ENCODE results near the gene DNAJA3. TPM values are rescaled to one million over a fixed set of nuclear protein-coding genes. Genes with fewer than 3 reads are reported as not detected.

Gene DNAJA3
- total and polyA plus RNA-seq, 4 experiments from 2014 or later = 52.4 to 71.1 (median 61.5) TPM

- ChIA-PET CTCF (ENCODE audit: partially characterized antibody) (interaction anchor here (0.6 to 21.5 kb wide), 14 partner anchors 8 to 110 kb away, joined by 3 to 343 read pairs (median 6); no protein-coding TSS in a partner anchor), POLR2A (ENCODE audit: partially characterized antibody) (interaction anchor here (0.7 to 6.3 kb wide), 22 partner anchors 8 to 290 kb away, joined by 3 to 247 read pairs (median 6); partner anchors contain the start of genes CDIP1, CORO7 and ZNF500)
- Mint-ChIP-seq H3K27ac (peak within 1 kb of the TSS; percentile 90 to 96 (median 95)), H3K36me3 (peaks cover 5 to 25% of the 10 kb centered on the region in 2 donors), H3K4me1 (peaks cover 26 to 55% (median 38%) of the 10 kb centered on the region in 4 donors), H3K9me3 (peaks cover 0 to 2% (median 0%) of the 10 kb centered on the region in 8 donors), H3K4me3 (peak within 1 kb of the TSS; percentile 92 to 95 (median 94)), H3K27me3 (no peaks in the 10 kb centered on the region)
- intact Hi-C loops (cut with micrococcal nuclease) = loop anchor here (1.0 to 10.0 kb wide), 7 partner anchors 12 to 139 kb away; partner anchors contain the start of genes CDIP1, CORO7, DNAJA3 and UBALD1
- peak within 1 kb of the TSS; percentile 86 to 91 for H3K4me3 ChIP-seq (ENCODE audit: low read length in 2 of 2)
- no peaks in the 10 kb centered on the region for H3K27me3 ChIP-seq (ENCODE audit: insufficient read depth, low read length)
- H3K36me3 ChIP-seq (ENCODE audit: insufficient read depth, low read length) = peaks cover 5% of the 10 kb centered on the region
- peaks cover 60% of the 10 kb centered on the region for H3K4me1 ChIP-seq (ENCODE audit: insufficient read depth, low read length)
- H3K27ac ChIP-seq (ENCODE audit: low read depth, low read length) = peak within 1 kb of the TSS; percentile 76
- peak; percentile 90 to 95 (median 92) for DNase-seq
- no peaks in the 10 kb centered on the region for H3K9me3 ChIP-seq (ENCODE audit: control insufficient read depth in 1 of 2, low read length in 2 of 2)
Measured at GRCh38 chr16:4475880-4476788, 50.5 kb downstream of the DNAJA3 start, which contains the start of gene HMOX2. Gene HMOX2, plus strand, starts transcription at chr16:4476398. Its CDS starts 29,127 bp downstream, at chr16:4505525.

GRCh38 chr16:4477966-4478365 lies 52.3 kb downstream of the DNAJA3 start:
- Mint-ChIP-seq H3K36me3 (peaks cover 14 to 34% of the 10 kb centered on the region in 2 donors), H3K27ac (peak overlapping the region; percentile 78 to 96 (median 94)), H3K27me3 (no peaks in the 10 kb centered on the region), H3K4me3 (peak overlapping the region; percentile 86 to 95 (median 94)), H3K4me1 (peaks cover 39 to 67% (median 51%) of the 10 kb centered on the region in 4 donors), H3K9me3 (peaks cover 0 to 2% (median 0%) of the 10 kb centered on the region in 8 donors)
- intact Hi-C loops (cut with micrococcal nuclease) = loop anchor here (2.0 to 10.0 kb wide), 3 partner anchors 53 to 137 kb away; partner anchors contain the start of genes DNAJA3 and UBALD1
- peak in 2 of 5 donors; percentile 26 to 51 for DNase-seq
- CTCF ChIA-PET (ENCODE audit: partially characterized antibody) = interaction anchor here (1.0 to 21.5 kb wide), 13 partner anchors 9 to 146 kb away, joined by 3 to 343 read pairs (median 5); partner anchors contain the start of gene MGRN1
- POLR2A ChIA-PET (ENCODE audit: partially characterized antibody) = interaction anchor here (0.7 to 6.3 kb wide), 9 partner anchors 11 to 107 kb away, joined by 3 to 247 read pairs (median 17); partner anchors contain the start of genes CDIP1 and CORO7
- Histone ChIP-seq H3K27ac (ENCODE audit: low read depth, low read length) (peak overlapping the region; percentile 76), H3K27me3 (ENCODE audit: insufficient read depth, low read length) (no peaks in the 10 kb centered on the region), H3K4me1 (ENCODE audit: insufficient read depth, low read length) (peaks cover 74% of the 10 kb centered on the region), H3K9me3 (ENCODE audit: control insufficient read depth in 1 of 2, low read length in 2 of 2) (no peaks in the 10 kb centered on the region), H3K4me3 (ENCODE audit: low read length in 2 of 2) (peak overlapping the region in 1 of 2 donors; percentile 0), H3K36me3 (ENCODE audit: insufficient read depth, low read length) (peaks cover 5% of the 10 kb centered on the region)

- H3K27me3 Mint-ChIP-seq = no peaks in the 10 kb centered on the region
- ChIA-PET POLR2A (ENCODE audit: partially characterized antibody) (interaction anchor here (1.9 to 2.4 kb wide), 2 partner anchors 10 to 24 kb away, joined by 4 to 14 read pairs; no protein-coding TSS in a partner anchor), CTCF (ENCODE audit: partially characterized antibody) (interaction anchor here (0.6 to 21.5 kb wide), 6 partner anchors 20 to 495 kb away, joined by 3 to 343 read pairs (median 4); no protein-coding TSS in a partner anchor)
- H3K36me3 Mint-ChIP-seq = peaks cover 31 to 48% of the 10 kb centered on the region in 2 donors
- intact Hi-C loops (cut with micrococcal nuclease) = no loop called here
- H3K4me3 Mint-ChIP-seq = peak overlapping the region in 7 of 8 donors; percentile 18 to 80 (median 58)
- peaks cover 39 to 60% (median 51%) of the 10 kb centered on the region in 4 donors for H3K4me1 Mint-ChIP-seq
- Histone ChIP-seq H3K4me1 (ENCODE audit: insufficient read depth, low read length) (peaks cover 68% of the 10 kb centered on the region), H3K27ac (ENCODE audit: low read depth, low read length) (peak overlapping the region; percentile 22), H3K36me3 (ENCODE audit: insufficient read depth, low read length) (peaks cover 20% of the 10 kb centered on the region), H3K9me3 (ENCODE audit: control insufficient read depth in 1 of 2, low read length in 2 of 2) (no peaks in the 10 kb centered on the region), H3K27me3 (ENCODE audit: insufficient read depth, low read length) (no peaks in the 10 kb centered on the region), H3K4me3 (ENCODE audit: low read length in 2 of 2) (no peak overlapping the region)
- no peaks in the 10 kb centered on the region for H3K9me3 Mint-ChIP-seq
- DNase-seq = peak in 1 of 5 donors; percentile 18
- H3K27ac Mint-ChIP-seq = peak overlapping the region; percentile 32 to 87 (median 86)
Measured at GRCh38 chr16:4481526-4481925, 55.9 kb downstream of the DNAJA3 start.

- no peaks in the 10 kb centered on the region for H3K27me3 Mint-ChIP-seq
- peak overlapping the region; percentile 49 to 87 (median 86) for H3K27ac Mint-ChIP-seq
- Histone ChIP-seq H3K9me3 (ENCODE audit: control insufficient read depth in 1 of 2, low read length in 2 of 2) (no peaks in the 10 kb centered on the region), H3K36me3 (ENCODE audit: insufficient read depth, low read length) (peaks cover 20% of the 10 kb centered on the region), H3K27ac (ENCODE audit: low read depth, low read length) (peak overlapping the region; percentile 22), H3K4me1 (ENCODE audit: insufficient read depth, low read length) (peaks cover 72% of the 10 kb centered on the region), H3K27me3 (ENCODE audit: insufficient read depth, low read length) (no peaks in the 10 kb centered on the region), H3K4me3 (ENCODE audit: low read length in 2 of 2) (no peak overlapping the region)
- ChIA-PET POLR2A (ENCODE audit: partially characterized antibody) (interaction anchor here (1.9 to 2.4 kb wide), 2 partner anchors 10 to 23 kb away, joined by 4 to 14 read pairs; no protein-coding TSS in a partner anchor), CTCF (ENCODE audit: partially characterized antibody) (interaction anchor here (1.0 to 21.5 kb wide), 2 partner anchors 22 to 68 kb away, joined by 4 to 343 read pairs; no protein-coding TSS in a partner anchor)
- no peaks in the 10 kb centered on the region for H3K9me3 Mint-ChIP-seq
- H3K36me3 Mint-ChIP-seq = peaks cover 32 to 47% of the 10 kb centered on the region in 2 donors
- peaks cover 39 to 62% (median 54%) of the 10 kb centered on the region in 4 donors for H3K4me1 Mint-ChIP-seq
- intact Hi-C loops (cut with micrococcal nuclease) = no loop called here
- H3K4me3 Mint-ChIP-seq = peak overlapping the region in 5 of 8 donors; percentile 23 to 80 (median 70)
- DNase-seq = no peak
Measured at GRCh38 chr16:4481963-4482362, 56.3 kb downstream of the DNAJA3 start.

- H3K27me3 Mint-ChIP-seq = no peaks in the 10 kb centered on the region
- no peak for DNase-seq
- Histone ChIP-seq H3K27me3 (ENCODE audit: insufficient read depth, low read length) (no peaks in the 10 kb centered on the region), H3K4me3 (ENCODE audit: low read length in 2 of 2) (no peak overlapping the region), H3K36me3 (ENCODE audit: insufficient read depth, low read length) (peaks cover 15% of the 10 kb centered on the region), H3K27ac (ENCODE audit: low read depth, low read length) (peak overlapping the region; percentile 32), H3K9me3 (ENCODE audit: control insufficient read depth in 1 of 2, low read length in 2 of 2) (no peaks in the 10 kb centered on the region), H3K4me1 (ENCODE audit: insufficient read depth, low read length) (peaks cover 83% of the 10 kb centered on the region)
- ChIA-PET POLR2A (ENCODE audit: partially characterized antibody) (interaction anchor here (0.9 to 8.2 kb wide), 5 partner anchors 9 to 72 kb away, joined by 3 to 150 read pairs (median 49); partner anchors contain the start of genes HMOX2 and NMRAL1), CTCF (ENCODE audit: partially characterized antibody) (interaction anchor here (0.9 to 21.5 kb wide), 7 partner anchors 9 to 100 kb away, joined by 3 to 343 read pairs (median 3); partner anchors contain the start of genes CORO7, HMOX2 and NMRAL1)
- peaks cover 50 to 56% of the 10 kb centered on the region in 2 donors for H3K36me3 Mint-ChIP-seq
- peak overlapping the region; percentile 81 to 97 (median 94) for H3K27ac Mint-ChIP-seq
- no peaks in the 10 kb centered on the region for H3K9me3 Mint-ChIP-seq
- H3K4me1 Mint-ChIP-seq = peaks cover 48 to 82% (median 68%) of the 10 kb centered on the region in 4 donors
- H3K4me3 Mint-ChIP-seq = peak overlapping the region in 7 of 8 donors; percentile 17 to 91 (median 45)
- intact Hi-C loops (cut with micrococcal nuclease) = no loop called here
Measured at GRCh38 chr16:4486126-4486893, 60.6 kb downstream of the DNAJA3 start.

All from CD4-positive, alpha-beta memory T cell (primary cell).